Endothelial cell of umbilical vein (primary cell): ENCODE measurements around the gene OPCML. TPM values are rescaled to one million over a fixed set of nuclear protein-coding genes. Genes with fewer than 3 reads are reported as not detected.

Experiments used
- BruUV-seq: library from RNA; stranded (reverse); fragments of 400-500 nt; replicated peaks from 2 replicates; lab custom pipeline; 2021; lab: Mats Ljungman, UMichigan
- CTCF ChIA-PET: fragments of 300-600, 350-600 bp; sonication (Branson Sonifier 250); formaldehyde crosslinking; loops from one replicate; lab custom pipeline; 2021; ENCODE audit warnings: antibody characterized with exemption, inconsistent platforms; lab: Charles Lee
- POLR2A ChIA-PET: fragments of 300-600, 350-600 bp; sonication (Branson Sonifier 250); formaldehyde crosslinking; loops from one replicate; lab custom pipeline; 2021; ENCODE audit warnings: antibody characterized with exemption, inconsistent platforms; lab: Charles Lee
- DNase-seq: peaks from one replicate; pipeline ENCODE4 v3.0.0-alpha.2; 2011; ENCODE audit warnings: low read depth, low spot score
- FAIRE-seq: peaks from 2 replicates; lab custom pipeline; 2011; peaks lifted over from hg19 to GRCh38; lab: Jason Lieb, UNC
- H2AFZ ChIP-seq: 2 replicates; pipeline ENCODE4 v1.6.0; 2012; ENCODE audit warnings: low read depth, low read length, control low read depth, inconsistent platforms
- H3K27ac ChIP-seq: 2 replicates; pipeline ENCODE4 v1.5.1; 2011; ENCODE audit warnings: low read depth, mild to moderate bottlenecking, control low read depth, low read length, moderate library complexity; ENCODE audit not compliant: insufficient read depth
- H3K27me3 ChIP-seq, 2 experiments: 2 replicates each; pipeline versions ENCODE4 v1.6.0 to v1.6.1; 2011; ENCODE audit warnings: low read length in 2 of 2, mixed read lengths in 1 of 2; ENCODE audit not compliant: control insufficient read depth in 2 of 2, insufficient read depth in 2 of 2
- H3K36me3 ChIP-seq, 2 experiments: 2 replicates in 1 of 2; 3 replicates in 1 of 2; pipeline ENCODE4 v1.5.1; 2011; ENCODE audit warnings: low read length in 2 of 2, mild to moderate bottlenecking in 1 of 2, moderate library complexity in 1 of 2; ENCODE audit not compliant: control insufficient read depth in 2 of 2, insufficient read depth in 2 of 2; ENCODE audit errors: extremely low read depth in 1 of 2
- H3K4me1 ChIP-seq: 3 replicates; pipeline ENCODE4 v1.5.1; 2011; ENCODE audit warnings: mild to moderate bottlenecking, low read length; ENCODE audit not compliant: control insufficient read depth, insufficient read depth; ENCODE audit errors: extremely low read depth
- H3K4me2 ChIP-seq: 2 replicates; pipeline ENCODE4 v1.6.1; 2011; ENCODE audit warnings: low read length, control low read depth, mixed read lengths; ENCODE audit not compliant: insufficient read depth
- H3K4me3 ChIP-seq, 3 experiments: fragments of 200-600 bp in 1 of 3; sonication (generic), shearing (Covaris generic) in 1 of 3; replicated peaks in 1 of 3; 2 replicates each; pipeline ENCODE4 v1.5.1; 2011 to 2016; ENCODE audit warnings: control low read depth in 3 of 3, low read length in 3 of 3, mild to moderate bottlenecking in 2 of 3, inconsistent platforms in 1 of 3, low read depth in 1 of 3, moderate library complexity in 1 of 3; ENCODE audit not compliant: insufficient read depth in 1 of 3
- H3K79me2 ChIP-seq: 2 replicates; pipeline ENCODE4 v1.6.0; 2012; ENCODE audit warnings: low read length, inconsistent platforms; ENCODE audit not compliant: control insufficient read depth, insufficient read depth
- H3K9ac ChIP-seq: replicated peaks from 2 replicates; pipeline ENCODE3; 2011; ENCODE audit warnings: low read length, control low read depth; ENCODE audit not compliant: insufficient read depth; ENCODE audit errors: extremely low read depth
- H3K9me1 ChIP-seq: replicated peaks from 3 replicates; pipeline ENCODE4 v1.6.0; 2011; ENCODE audit warnings: mild to moderate bottlenecking, low read length; ENCODE audit not compliant: control insufficient read depth, insufficient read depth; ENCODE audit errors: extremely low read depth
- H3K9me3 ChIP-seq: replicated peaks from 2 replicates; pipeline ENCODE4 v1.5.1; 2012; ENCODE audit warnings: low read length, inconsistent platforms; ENCODE audit not compliant: control insufficient read depth, insufficient read depth
- H4K20me1 ChIP-seq: replicated peaks from 2 replicates; pipeline ENCODE3; 2011; ENCODE audit warnings: mild to moderate bottlenecking, low read length; ENCODE audit not compliant: control insufficient read depth, insufficient read depth; ENCODE audit errors: extremely low read depth
- CTCF ChIP-seq, 2 donors: IDR thresholded peaks; 1 replicate in 1 of 2; 2 replicates in 1 of 2; pipeline ENCODE4 v1.5.1; 2011; ENCODE audit warnings: low read length in 2 of 2, mild to moderate bottlenecking in 2 of 2, moderate library complexity in 2 of 2, control low read depth in 1 of 2, inconsistent platforms in 1 of 2, low read depth in 1 of 2; ENCODE audit not compliant: insufficient read depth in 1 of 2; ENCODE audit errors: extremely low read depth in 1 of 2
- FOS ChIP-seq: IDR thresholded peaks from 2 replicates; pipeline ENCODE4 v1.6.1; 2011; ENCODE audit warnings: mild to moderate bottlenecking, low read length, moderate library complexity, borderline replicate concordance; ENCODE audit not compliant: insufficient read depth
- GATA2 ChIP-seq: IDR thresholded peaks from 2 replicates; pipeline ENCODE4 v1.7.0; 2011; ENCODE audit warnings: low read depth, mild to moderate bottlenecking, moderate library complexity, mixed read lengths, low read length; ENCODE audit not compliant: insufficient read length, insufficient read depth
- JUN ChIP-seq: IDR thresholded peaks from 2 replicates; pipeline ENCODE4 v1.6.1; 2011; ENCODE audit warnings: borderline replicate concordance, low read depth; ENCODE audit not compliant: insufficient read length, insufficient read depth
- MAX ChIP-seq: IDR thresholded peaks from 2 replicates; pipeline ENCODE4 v1.6.1; 2011; ENCODE audit not compliant: insufficient read depth, insufficient read length
- POLR2A ChIP-seq: IDR thresholded peaks from 2 replicates; pipeline ENCODE4 v1.6.1; 2012; ENCODE audit warnings: low read depth, mild to moderate bottlenecking, control low read depth, low read length
- POLR2AphosphoS5 ChIP-seq: IDR thresholded peaks from 2 replicates; pipeline ENCODE4 v1.6.1; 2012; ENCODE audit warnings: low read depth, mild to moderate bottlenecking, control low read depth, low read length, moderate library complexity; ENCODE audit not compliant: insufficient read depth
- dilution Hi-C: fragments of 300-500 bp; cut with MboI; formaldehyde crosslinking; loops from one replicate; pipeline ENCODE4 v1.15.0; 2019; ENCODE audit warnings: low sequenced_read_pairs; ENCODE audit not compliant: extremely low pct_ligation_motif_present
- intact Hi-C: fragments of 100-400 bp; cut with micrococcal nuclease; formaldehyde crosslinking; loops from one replicate; pipeline ENCODE4 v1.10.0; 2022
- polyA plus RNA-seq, 4 experiments: library from polyadenylated mRNA; depleted of rRNA in 3 of 4; stranded (reverse) in 3 of 4; unstranded in 1 of 4; fragments of >200 nt; gene quantifications; 2 replicates each; pipeline versions ENCODE4 v1.2.1 to v1.2.3, GENCODE V29; 2011 to 2012; ENCODE audit warnings: missing spikeins in 1 of 4
- total RNA-seq: library from RNA; stranded (reverse); gene quantifications from 2 replicates; pipeline ENCODE4 v1.2.3, GENCODE V29; 2021

The OPCML gene
- total and polyA plus RNA-seq, 2 donors (not counting 3 experiments of a cell fraction or from before 2014, with no cell fraction given), result not detected

GRCh38 chr11:133058501-133058900 is 473.8 kb downstream of the OPCML start:
- dilution Hi-C loops, result no loop called here

More at GRCh38 chr11:133058501-133058900, 473.8 kb downstream of the OPCML start:
- CTCF ChIA-PET, result no interaction called here
- DNase-seq, result no peak
- Histone ChIP-seq H3K27me3 (no peaks in the 10 kb centered on the region), H2AFZ (no peak overlapping the region), H3K36me3 (no peaks in the 10 kb centered on the region), H3K4me2 (no peak overlapping the region), H3K9me3 (no peaks in the 10 kb centered on the region), H3K27ac (no peak overlapping the region), H3K9me1 (no peaks in the 10 kb centered on the region), H3K9ac (no peak overlapping the region), H3K4me3 (no peak overlapping the region), H4K20me1 (no peaks in the 10 kb centered on the region), H3K79me2 (no peaks in the 10 kb centered on the region), H3K4me1 (no peaks in the 10 kb centered on the region)
- TF ChIP-seq GATA2 (no peak), FOS (no peak), CTCF (IDR thresholded peaks at IDR 0.05; ENCODE audit: extremely low read depth in 1 of 2, insufficient read depth in 1 of 2, low read depth in 1 of 2, low read length in 2 of 2) (no peak), JUN (no peak), MAX (no peak), POLR2A (no peak), POLR2AphosphoS5 (no peak)
- intact Hi-C loops, result no loop called here
- POLR2A ChIA-PET, result no interaction called here
- FAIRE-seq, result no peak
- no TSS peak for BruUV-seq
